Stimulated activated CD4-positive, alpha-beta T cell treated with anti-CD3 and anti-CD28 coated beads, Interleukin-4, amount 100 ng/mL, for 1 hour (primary cell): ENCODE measurements around the gene SMYD3.

Source experiments
- DNase-seq: peaks from one replicate; pipeline ENCODE4 v3.0.0-alpha.2; 2020

The SMYD3 gene

GRCh38 chr1:246200738-246201137 lies 306.3 kb downstream of the SMYD3 start:
- DNase-seq = no peak

- no peak for DNase-seq
These were observed 306.9 kb downstream of the SMYD3 start for GRCh38 chr1:246200225-246200624.

- no peak for DNase-seq
These were observed 307.9 kb downstream of the SMYD3 start for GRCh38 chr1:246199086-246199645.

- DNase-seq = no peak
These were observed 308.8 kb downstream of the SMYD3 start for GRCh38 chr1:246198115-246198816.

- no peak for DNase-seq
These were observed 310.0 kb downstream of the SMYD3 start for GRCh38 chr1:246197076-246197475.

GRCh38 chr1:246195296-246195695 lies 311.8 kb downstream of the SMYD3 start:
- no peak for DNase-seq

- no peak for DNase-seq
These were observed 313.5 kb downstream of the SMYD3 start for GRCh38 chr1:246193537-246193936.

- no peak for DNase-seq
These were observed 318.0 kb downstream of the SMYD3 start for GRCh38 chr1:246189126-246189525.

GRCh38 chr1:246187834-246188372 lies 319.2 kb downstream of the SMYD3 start:
- no peak for DNase-seq

GRCh38 chr1:246184503-246184902 lies 322.6 kb downstream of the SMYD3 start:
- no peak for DNase-seq

GRCh38 chr1:246182149-246182851 lies 324.8 kb downstream of the SMYD3 start:
- no peak for DNase-seq

GRCh38 chr1:246181241-246181640 lies 325.8 kb downstream of the SMYD3 start:
- no peak for DNase-seq

- no peak for DNase-seq
These were observed 327.7 kb downstream of the SMYD3 start for GRCh38 chr1:246179401-246179800.

GRCh38 chr1:246178717-246179311 lies 328.3 kb downstream of the SMYD3 start:
- no peak for DNase-seq

GRCh38 chr1:246176126-246177024 lies 330.7 kb downstream of the SMYD3 start:
- no peak for DNase-seq

- no peak for DNase-seq
These were observed 336.4 kb downstream of the SMYD3 start for GRCh38 chr1:246170574-246171261.

- no peak for DNase-seq
These were observed 337.6 kb downstream of the SMYD3 start for GRCh38 chr1:246169486-246169885.

- DNase-seq = no peak
These were observed 338.1 kb downstream of the SMYD3 start for GRCh38 chr1:246169019-246169418.

GRCh38 chr1:246166841-246167240 lies 340.2 kb downstream of the SMYD3 start:
- no peak for DNase-seq

GRCh38 chr1:246165826-246166709 lies 341.0 kb downstream of the SMYD3 start:
- no peak for DNase-seq

GRCh38 chr1:246164764-246165163 lies 342.3 kb downstream of the SMYD3 start:
- no peak for DNase-seq
